ENCODE measurements around the gene STX2. TPM values are rescaled to one million over a fixed set of nuclear protein-coding genes. Genes with fewer than 3 reads are reported as not detected.

Gene STX2
- polyA plus RNA-seq, 4 donors: 20.9 to 32.2 (median 27.4) TPM

DNA sequence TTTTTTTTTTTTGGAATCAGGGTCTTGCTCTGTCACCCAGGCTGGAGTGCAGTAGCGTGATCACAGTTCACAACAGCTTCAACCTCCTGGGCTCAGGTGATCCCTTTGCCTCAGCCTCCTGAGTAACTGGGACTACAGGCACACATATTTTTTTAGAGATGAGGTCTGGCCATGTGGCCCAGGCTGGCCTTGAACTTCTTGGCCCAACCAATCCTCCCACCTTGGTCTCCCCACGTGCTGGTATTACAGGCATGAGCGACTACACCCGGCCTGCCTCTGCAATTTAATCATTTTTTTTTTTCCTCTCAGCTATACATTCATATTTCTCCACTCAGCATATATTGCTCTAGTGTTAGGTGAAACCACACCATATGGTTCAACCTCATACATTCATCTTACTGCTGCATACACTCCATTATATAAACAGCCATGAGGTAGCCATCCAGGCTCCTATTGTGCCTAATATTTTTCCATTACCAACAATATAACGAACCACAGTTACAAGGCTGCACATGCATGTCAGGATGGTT is 7.1 kb downstream of the STX2 start:
- no peak for DNase-seq (ENCODE audit: low read depth in 4 of 4, low spot score in 3 of 4)

DNA sequence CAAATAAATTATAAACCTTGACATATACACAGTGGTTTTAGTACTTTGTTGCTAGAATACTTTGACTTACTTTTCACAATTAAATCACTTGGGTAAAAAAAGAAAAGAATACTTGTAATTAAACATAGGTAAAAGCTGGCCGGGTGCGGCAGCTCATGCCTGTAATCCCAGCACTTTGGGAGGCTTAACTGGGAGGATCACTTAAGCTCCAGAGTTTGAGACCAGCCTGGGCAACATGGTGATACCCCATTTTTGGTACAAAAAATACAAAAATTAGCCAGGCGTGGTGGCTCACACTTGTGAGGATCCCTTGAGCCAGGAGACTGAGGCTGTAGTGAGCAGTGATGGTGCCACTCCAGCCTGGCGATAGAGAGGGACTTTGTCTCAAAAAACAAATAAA is 7.8 kb downstream of the STX2 start:
- DNase-seq (ENCODE audit: low read depth in 4 of 4, low spot score in 3 of 4): no peak

DNA sequence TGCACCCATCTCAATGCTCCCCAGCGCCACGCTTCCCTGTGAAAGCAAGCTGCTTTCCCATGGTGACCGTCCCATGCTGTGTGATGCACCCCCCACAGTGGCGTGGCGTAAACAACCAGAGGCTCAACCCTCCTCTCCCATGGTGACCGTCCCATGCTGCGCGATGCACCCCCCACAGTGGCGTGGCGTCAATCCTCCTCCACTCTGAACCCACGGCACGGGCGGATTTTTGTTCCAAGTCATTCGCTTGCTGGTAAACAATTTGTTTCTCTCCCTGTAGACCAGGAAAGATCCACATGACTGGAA is 8.9 kb downstream of the STX2 start:
- no peak for DNase-seq (ENCODE audit: low read depth in 4 of 4, low spot score in 3 of 4)

DNA sequence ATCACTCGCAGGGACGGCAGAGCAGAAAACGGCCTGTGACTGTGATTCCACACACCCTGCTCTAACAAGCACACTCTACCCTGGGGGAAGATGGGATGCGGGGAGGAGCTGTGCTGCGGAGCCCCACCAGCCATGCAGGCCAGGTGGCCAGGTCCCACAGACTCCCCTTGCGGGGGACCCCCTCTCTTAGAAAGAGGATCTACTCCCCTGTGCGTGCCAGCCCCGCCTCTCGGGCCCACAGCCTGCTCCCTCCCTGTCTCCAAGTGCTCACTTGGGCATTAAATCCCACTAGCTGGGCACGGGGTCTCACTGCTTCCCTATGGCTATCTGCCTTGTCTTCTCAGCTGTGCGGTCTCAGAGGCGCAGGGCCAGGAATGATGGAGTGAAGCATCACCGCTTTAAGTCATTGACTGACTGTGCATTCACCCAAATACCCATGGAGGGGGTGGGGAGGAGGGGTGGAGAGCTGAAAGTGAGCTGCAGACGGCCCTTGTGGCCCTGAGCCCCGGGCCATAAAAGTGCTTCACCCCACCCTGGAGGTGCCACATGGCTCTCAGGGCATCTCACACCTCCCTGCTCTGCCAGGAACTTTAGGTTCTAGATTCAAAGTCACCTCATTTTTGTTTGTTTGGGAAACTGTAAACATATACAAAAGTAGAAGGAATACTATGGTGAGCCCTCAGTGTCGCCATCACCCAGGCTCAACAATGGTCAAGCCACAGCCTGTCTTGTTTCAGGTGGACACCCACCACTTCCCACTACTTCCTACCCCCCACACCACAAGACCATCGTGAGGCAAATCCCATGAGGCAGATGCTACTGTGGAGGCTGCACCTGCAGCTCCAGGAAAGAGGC is 9.4 kb downstream of the STX2 start:
- DNase-seq (ENCODE audit: low read depth in 4 of 4, low spot score in 3 of 4): no peak

DNA sequence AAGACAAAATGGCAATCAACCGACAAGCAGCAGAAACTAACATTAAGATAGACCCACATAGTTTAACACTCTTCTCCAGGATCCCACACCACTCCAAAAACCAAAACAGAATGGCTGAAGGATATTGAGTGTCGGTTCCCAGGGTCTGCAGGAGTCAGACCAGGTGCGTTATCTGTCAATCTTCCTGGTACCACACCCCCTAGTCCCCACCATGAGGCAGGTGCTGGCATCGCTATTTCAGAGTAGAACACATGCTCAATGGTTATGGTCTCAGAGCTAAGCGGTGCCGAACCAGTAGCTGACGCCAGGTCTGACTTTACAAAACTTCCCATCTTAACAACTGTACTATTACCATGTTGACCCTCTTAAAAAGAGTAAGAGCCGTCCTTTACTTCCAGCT is 10.2 kb downstream of the STX2 start:
- no peak for DNase-seq (ENCODE audit: low read depth in 4 of 4, low spot score in 3 of 4)

DNA sequence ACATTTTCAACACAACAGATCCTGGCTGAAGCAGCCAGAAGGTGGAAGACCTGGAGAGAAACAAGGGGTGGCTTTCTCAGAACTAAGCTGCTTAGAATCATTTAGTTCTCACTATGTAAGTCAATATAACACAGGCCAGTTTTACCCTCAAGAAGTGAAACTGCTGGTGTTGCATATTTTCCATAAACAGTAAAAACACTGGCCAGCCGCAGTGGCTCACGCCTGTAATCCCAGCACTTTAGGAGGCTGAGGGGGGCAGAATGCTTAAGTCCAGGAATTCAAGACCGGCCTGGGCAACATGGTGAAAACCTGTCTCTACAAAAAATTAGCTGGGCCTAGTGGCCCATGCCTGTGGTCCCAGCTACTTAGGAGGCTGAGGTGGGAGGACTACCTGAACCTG is 11.6 kb downstream of the STX2 start:
- no peak for DNase-seq (ENCODE audit: low read depth in 4 of 4, low spot score in 3 of 4)

DNA sequence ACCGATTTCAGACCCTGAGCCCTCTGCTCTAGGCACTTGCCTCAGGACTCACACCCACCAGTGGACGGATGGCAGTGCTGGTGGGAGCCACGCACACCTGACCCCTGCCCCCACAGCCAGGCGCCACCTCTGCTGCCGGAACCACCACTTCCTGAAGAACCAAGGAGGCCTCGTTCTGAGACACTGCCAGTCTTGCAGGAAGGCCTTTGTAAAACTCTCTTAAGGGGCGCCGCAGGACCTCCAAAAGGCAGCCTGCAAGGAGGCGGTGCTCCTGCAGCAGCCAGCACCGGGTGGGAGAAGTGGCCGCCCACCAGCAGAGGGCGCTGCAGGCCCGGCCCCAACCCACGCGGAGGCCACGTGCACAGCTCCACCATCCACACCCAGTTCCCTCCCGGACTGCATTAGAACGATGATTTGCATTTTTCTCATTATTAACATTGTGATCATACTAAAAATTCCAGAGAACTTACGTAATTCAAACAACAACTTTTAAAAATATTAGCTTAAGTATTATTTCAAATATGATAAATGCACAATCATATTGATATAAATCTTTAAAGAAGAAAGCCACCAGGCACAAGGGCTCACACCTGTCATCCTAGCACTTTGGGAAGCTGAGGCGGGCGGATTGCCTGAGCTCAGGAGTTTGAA is 12.8 kb downstream of the STX2 start:
- no peak for DNase-seq (ENCODE audit: low read depth in 4 of 4, low spot score in 3 of 4)

DNA sequence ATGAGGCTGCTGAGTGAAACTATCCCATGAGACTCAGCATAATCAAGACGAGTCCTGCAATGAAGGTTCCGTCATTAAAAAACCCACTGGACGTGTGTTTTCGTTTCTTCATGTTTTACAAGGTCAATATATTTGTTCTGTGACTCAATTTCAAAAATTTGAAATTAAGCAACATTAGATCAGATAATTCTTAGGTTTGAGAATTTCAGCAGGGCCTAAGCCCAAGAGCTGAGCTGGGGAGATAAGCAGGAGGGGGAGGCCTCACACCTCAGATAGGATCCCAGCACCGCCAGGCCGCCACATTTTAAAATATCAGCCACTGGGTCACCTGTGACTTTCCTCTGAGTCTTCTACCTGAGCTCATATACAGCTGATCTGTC is 13.3 kb downstream of the STX2 start:
- DNase-seq (ENCODE audit: low read depth in 4 of 4, low spot score in 3 of 4): no peak

DNA sequence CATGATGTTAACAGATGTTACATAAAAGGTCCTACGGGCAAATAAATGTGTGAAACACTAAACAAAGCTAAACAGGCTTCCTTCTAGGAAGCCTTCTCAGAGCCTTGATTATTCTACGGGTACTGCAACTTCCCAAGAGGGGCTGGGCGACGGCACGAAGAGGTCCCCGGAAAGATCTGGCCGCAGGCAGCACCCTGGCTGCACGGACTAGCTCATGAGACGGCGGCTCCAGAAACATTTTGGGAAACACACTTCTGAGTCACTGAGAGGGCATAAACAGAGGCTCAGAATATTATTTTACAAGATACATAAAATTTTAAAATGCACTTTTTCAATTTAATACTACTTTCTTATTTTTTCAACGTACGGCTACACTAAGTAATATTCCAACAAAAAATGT is 19.4 kb downstream of the STX2 start:
- no peak for DNase-seq (ENCODE audit: low read depth in 4 of 4, low spot score in 3 of 4)

DNA sequence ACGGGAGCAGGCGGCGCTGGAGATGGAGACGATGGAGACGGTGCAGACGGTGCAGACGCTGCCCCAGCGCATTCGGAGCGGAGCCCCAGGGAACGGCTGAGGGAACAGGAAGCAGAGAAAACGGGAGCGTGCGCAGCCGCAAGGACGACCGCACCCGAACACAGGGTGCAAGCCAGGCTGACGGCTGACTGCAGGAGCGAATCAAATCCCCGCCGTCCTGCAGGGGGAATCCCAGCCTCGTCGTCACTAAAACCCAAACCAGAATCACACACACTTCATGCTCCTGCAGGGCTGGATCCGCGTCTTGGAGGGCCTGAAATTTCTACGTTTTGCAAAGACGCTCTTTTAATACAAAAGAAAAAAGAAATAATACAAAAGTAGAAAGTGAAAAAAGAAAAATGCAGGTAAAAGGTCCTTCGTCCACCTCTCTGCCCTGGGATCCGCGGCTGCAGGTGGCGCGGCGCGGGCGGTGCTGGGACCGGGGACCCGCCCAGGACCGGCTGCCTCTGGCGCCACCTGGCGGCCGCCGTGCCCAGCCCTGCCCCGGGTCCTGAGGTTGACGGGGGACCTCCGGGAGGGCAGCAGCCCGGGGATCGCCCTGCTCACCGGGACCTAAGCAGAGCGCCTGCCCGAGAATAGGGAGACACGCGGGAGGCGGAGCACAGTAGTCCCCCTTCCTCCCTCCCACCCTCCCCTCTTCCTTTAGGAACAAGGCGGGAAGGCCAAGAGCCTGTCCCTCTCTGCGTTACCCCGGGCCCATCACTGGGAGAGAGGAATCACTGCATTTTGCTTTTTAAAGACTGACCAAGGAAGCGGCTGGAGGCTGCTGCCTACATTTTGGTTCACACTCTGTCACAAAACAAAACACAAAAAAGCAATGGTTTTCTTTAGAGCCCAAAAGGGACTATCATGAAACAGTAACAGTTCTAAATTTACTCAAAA is 20.1 kb downstream of the STX2 start:
- DNase-seq (ENCODE audit: low read depth in 4 of 4, low spot score in 3 of 4): peak in 1 of 4 donors; percentile 42

DNA sequence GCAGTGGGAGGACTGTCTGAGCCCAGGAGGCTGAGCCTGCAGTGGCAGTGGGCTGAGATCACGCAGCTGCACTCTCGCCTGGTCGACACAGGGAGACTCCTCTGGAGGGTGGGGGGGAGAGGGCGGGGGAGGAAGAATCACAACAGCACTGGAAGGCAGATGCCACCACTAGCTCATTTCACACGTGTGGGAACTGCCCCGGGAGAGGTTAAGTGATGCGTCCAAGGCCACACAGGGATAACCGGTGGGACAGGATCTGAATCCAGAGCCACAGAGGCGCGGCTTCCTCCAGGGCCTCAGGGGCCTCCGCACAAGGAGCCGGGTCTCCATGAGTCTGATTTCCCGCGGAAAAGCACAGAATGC is 20.8 kb downstream of the STX2 start:
- no peak for DNase-seq (ENCODE audit: low read depth in 4 of 4, low spot score in 3 of 4)

DNA sequence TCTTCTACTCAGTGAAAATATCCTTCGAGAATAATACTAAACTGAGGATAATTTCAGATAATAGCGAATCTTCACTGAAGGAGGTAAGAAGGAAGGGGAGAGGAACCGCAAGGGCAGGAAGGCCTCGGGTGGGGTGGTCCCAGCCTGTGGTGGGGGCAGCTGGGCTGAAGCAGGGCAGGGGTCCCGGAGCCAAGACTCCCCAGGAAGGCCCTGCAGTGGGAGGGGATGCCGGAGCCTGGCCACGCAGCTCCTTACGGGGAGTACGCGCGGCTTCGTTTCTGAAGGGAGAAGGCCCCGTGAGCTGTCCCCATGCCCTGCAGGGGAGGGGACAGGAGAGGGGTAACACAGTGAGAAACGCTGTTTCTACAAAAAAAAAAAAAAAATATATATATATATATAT is 21.2 kb downstream of the STX2 start:
- DNase-seq (ENCODE audit: low read depth in 4 of 4, low spot score in 3 of 4): no peak

DNA sequence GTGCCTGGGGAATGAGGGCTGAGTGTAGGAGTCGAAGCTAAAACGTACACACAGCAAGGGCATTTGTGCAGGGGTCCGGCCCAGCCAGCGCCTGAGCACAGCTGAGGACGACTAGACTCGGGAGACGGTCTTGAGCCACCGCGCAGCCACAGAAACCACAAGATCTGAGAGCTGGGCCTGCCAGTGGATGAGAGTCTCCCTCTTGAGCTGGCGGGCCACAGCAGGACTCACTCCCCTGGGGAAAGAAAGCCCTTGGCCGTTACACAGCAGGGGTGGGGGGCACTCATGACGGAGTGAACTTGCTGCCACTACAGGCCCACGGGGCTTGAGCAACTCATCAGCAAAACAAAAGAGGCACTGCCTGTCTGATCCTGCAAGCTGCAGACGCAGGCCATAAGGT is 23.0 kb downstream of the STX2 start:
- DNase-seq (ENCODE audit: low read depth in 4 of 4, low spot score in 3 of 4): no peak

DNA sequence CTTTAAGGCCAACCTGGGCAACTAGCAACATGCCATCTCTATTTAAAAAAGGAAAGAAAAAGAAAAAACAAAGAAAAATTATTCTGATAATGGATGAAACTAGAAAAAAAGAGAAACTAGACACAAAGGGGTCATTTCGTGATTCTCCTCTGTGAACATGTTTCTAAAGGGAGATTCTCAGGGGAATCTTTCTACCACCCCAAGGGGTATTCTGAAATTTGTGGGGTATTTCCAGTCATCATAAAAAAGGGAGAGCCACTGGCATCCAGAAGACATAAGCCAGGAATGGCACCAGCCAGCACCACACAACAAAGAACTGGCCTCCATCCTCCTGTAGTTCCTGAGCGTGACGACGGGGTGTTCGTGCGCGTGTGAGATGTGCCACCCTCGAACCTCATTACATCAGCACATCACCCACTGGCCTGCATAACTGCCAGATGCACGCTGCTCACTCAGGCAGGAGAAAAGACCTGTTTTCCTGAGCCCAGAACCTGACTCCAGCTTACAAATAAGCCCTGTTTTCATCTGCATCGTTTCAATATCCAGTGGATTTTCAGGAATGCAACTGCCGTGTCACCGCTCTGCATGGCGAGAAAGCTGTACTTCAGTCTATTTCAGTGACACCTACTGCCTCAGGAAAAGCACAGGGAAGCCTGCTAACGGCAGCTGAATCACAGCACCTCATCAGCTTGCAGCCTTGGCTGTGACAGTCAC is 23.9 kb downstream of the STX2 start:
- no peak for DNase-seq (ENCODE audit: low read depth in 4 of 4, low spot score in 3 of 4)

DNA sequence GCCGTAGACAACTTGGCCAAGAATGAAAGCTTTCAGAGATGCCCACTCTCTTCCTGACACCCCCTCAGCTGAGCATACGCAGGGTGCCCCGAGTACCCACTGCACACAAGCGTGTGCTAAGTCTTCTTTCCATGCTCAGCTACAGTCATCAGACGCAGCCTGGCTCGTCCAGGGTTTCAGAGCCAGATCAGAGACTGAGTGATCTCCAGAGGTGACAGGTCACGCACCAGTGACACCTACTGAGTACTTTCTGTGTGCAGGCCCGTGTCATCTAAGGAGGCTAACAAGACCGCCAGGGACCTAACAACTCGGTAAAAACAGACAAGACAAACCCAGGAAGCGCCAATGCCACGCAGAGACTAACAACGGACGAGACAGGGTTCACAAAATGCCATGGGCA is 25.1 kb downstream of the STX2 start:
- no peak for DNase-seq (ENCODE audit: low read depth in 4 of 4, low spot score in 3 of 4)

DNA sequence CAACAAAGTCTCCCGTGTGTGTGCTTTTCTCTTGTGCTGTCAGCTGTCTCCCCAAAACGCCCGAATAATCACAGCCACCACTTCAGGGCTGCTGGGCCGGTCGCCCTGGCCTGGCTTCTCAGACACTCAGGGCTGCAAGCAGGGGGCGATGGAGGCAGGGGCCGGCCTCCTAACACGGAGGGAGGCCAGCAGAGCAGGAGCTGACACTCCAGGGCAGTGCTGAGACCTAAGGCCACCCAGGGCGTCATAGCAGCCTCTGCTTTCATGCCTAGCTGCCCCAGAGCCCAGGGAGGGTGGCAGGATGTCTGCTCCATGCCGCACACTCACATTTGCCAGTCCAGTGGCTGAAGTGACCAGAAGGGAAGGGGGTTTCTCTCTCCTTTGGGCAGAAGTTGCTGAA is 25.6 kb downstream of the STX2 start:
- DNase-seq (ENCODE audit: low read depth in 4 of 4, low spot score in 3 of 4): no peak

DNA sequence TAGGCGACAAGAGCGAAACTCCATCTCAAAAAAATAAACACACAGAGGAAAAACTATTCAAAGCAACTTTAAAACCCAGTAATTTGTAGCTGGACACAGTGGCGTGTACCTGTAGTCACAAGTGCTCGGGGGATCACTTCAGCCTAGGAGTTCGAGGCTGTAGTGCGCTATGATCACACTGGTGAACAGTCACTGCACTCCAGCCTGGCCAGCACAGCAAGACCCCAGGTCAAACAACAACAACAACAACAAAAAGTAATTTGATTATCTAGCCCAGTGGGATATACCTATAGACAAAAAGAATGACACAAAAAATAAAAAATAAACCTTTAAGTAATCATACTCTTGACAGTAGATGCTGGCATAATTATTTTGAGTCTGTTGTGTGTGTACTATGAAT is 29.3 kb downstream of the STX2 start:
- DNase-seq (ENCODE audit: low read depth in 4 of 4, low spot score in 3 of 4): no peak

DNA sequence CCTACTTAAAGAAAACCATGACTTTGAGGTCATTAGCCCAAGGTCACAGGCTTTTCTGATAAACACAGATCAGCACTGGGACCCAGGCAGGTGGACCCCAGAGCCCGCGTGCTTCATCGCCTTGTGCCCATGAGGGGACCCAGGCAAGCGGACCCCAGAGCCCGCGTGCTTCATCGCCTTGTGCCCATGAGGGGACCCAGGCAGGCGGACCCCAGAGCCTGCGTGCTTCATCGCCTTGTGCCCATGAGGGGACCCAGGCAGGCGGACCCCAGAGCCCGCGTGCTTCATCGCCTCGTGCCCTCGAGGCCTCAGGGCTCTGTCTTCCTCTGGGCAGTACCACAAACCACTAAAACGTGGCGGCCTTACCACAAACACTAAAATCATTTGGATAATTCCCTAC is 31.7 kb downstream of the STX2 start:
- no peak for DNase-seq (ENCODE audit: low read depth in 4 of 4, low spot score in 3 of 4)

DNA sequence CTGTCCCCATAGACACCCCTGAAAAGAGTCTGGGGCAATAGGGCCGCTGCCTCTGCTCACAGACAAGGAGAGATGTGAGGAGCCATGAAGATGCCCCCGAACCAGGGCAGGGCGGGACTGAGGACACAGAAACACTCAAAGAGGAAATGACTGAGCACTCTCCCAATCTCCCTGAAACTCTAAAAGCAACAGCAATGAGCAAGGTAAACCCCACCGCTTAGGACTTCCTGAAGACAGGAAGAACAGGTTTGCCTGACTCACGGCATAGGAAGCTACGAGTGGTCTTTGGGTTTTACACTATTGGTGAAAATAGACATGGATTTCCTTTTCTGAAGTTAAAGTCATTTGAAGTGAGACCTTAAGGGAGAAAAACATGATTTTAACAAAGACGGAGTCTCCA is 32.5 kb downstream of the STX2 start:
- no peak for DNase-seq (ENCODE audit: low read depth in 4 of 4, low spot score in 3 of 4)

DNA sequence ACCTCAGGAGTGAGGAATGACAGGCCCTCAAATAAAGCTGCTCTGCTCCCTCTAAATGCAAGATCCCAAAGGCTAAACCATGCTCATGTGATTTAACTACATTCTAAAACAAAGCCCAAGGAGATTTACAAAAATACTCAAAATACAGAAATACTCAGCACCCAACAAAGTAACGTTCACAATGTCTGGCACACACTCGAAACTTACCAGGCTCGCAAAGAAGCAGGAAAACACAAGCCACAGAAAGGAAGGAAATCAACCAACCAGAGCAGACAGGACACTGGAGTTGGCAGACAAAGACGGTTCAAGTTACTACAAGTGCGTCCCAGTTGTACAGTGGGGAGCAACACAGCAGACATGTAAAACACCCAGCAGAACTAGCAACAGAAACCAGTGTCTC is 33.4 kb downstream of the STX2 start:
- no peak for DNase-seq (ENCODE audit: low read depth in 4 of 4, low spot score in 3 of 4)

DNA sequence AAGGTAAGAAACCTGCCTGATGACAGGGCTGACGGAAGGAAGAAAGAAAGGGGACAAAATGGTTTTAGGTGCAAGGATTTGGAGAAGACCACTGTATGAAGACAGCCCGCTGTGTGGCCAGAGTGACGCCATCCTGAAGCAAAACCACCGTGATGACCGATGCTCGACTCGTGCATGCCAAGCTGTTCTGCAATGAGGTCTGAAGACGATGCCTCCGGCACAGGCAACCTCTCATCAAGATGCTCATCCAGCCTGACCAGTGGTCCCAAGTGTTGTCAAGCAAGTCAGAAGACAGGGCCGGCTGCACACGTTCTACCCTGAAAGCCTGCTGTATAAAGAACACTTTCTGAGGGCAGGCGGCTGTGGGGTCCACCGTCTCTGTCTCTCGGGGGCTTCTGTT is 34.8 kb downstream of the STX2 start:
- DNase-seq (ENCODE audit: low read depth in 4 of 4, low spot score in 3 of 4): no peak

Data from right renal pelvis (tissue), 4 donors.